Osteoblast (primary cell): Measurements from ENCODE around the gene TWF1. TPM values are rescaled to one million over a fixed set of nuclear protein-coding genes. Genes with fewer than 3 reads are reported as not detected.

ENCODE experiments used
- DNase-seq: peaks from one replicate; pipeline ENCODE4 v3.0.0; 2011; ENCODE audit warnings: low spot score, mixed read lengths; ENCODE audit not compliant: insufficient read length; ENCODE audit errors: missing footprints
- H2AFZ ChIP-seq: 2 replicates; pipeline ENCODE4 v1.6.0; 2011; ENCODE audit warnings: mild to moderate bottlenecking, low read length
- H3K27ac ChIP-seq: 2 replicates; pipeline ENCODE4 v1.5.1; 2011; ENCODE audit warnings: mild to moderate bottlenecking, low read depth, low read length, moderate library complexity
- H3K27me3 ChIP-seq: 2 replicates; pipeline ENCODE4 v1.6.0; 2012; ENCODE audit warnings: mild to moderate bottlenecking, control low read depth, inconsistent platforms, low read length, moderate library complexity; ENCODE audit not compliant: insufficient read depth
- H3K36me3 ChIP-seq: 2 replicates; pipeline ENCODE4 v1.5.1; 2011; ENCODE audit warnings: mild to moderate bottlenecking, low read length, control low read depth, moderate library complexity; ENCODE audit not compliant: insufficient read depth
- H3K4me1 ChIP-seq: 2 replicates; pipeline ENCODE4 v1.5.1; 2011; ENCODE audit warnings: mild to moderate bottlenecking, low read length, control low read depth, moderate library complexity; ENCODE audit not compliant: insufficient read depth
- H3K4me2 ChIP-seq: 2 replicates; pipeline ENCODE4 v1.6.0; 2011; ENCODE audit warnings: mild to moderate bottlenecking, low read length; ENCODE audit not compliant: insufficient read depth
- H3K4me3 ChIP-seq: fragments of 200-600 bp; sonication (generic); 3 replicates; pipeline ENCODE4 v1.5.1; 2012; ENCODE audit warnings: mild to moderate bottlenecking, low read length, inconsistent platforms; ENCODE audit not compliant: insufficient read depth
- H3K79me2 ChIP-seq: 2 replicates; pipeline ENCODE4 v1.6.0; 2012; ENCODE audit warnings: mild to moderate bottlenecking, low read length, control low read depth, inconsistent platforms; ENCODE audit not compliant: insufficient read depth
- H3K9me3 ChIP-seq: 2 replicates; pipeline ENCODE4 v1.5.1; 2011; ENCODE audit warnings: low read depth, low read length, control low read depth
- H4K20me1 ChIP-seq: 2 replicates; pipeline ENCODE4 v1.6.0; 2012; ENCODE audit warnings: mild to moderate bottlenecking, low read length, control low read depth; ENCODE audit not compliant: insufficient read depth
- CTCF ChIP-seq: IDR thresholded peaks from 2 replicates; pipeline ENCODE4 v1.5.1; 2011; ENCODE audit warnings: mild to moderate bottlenecking, low read depth, low read length, moderate library complexity; ENCODE audit errors: extremely low read depth
- total RNA-seq: library from RNA; depleted of rRNA; stranded (reverse); fragments of >200 nt; gene quantifications from 2 replicates; pipeline ENCODE4 v1.2.3, GENCODE V29; 2012

Gene TWF1
- total RNA-seq, 1 donor, result 180 TPM

- no peak overlapping the region for H3K4me2 ChIP-seq
- DNase-seq, result no peak
- no peak overlapping the region for H2AFZ ChIP-seq
- H3K79me2 ChIP-seq, result peaks cover 22% of the 10 kb centered on the region
- no peaks in the 10 kb centered on the region for H4K20me1 ChIP-seq
- H3K36me3 ChIP-seq, result no peaks in the 10 kb centered on the region
- H3K27me3 ChIP-seq, result no peaks in the 10 kb centered on the region
- peaks cover 18% of the 10 kb centered on the region for H3K4me1 ChIP-seq
- no peaks in the 10 kb centered on the region for H3K9me3 ChIP-seq
- no peak overlapping the region for H3K4me3 ChIP-seq
- no peak for TF ChIP-seq CTCF
- H3K27ac ChIP-seq, result no peak overlapping the region
Measured at GRCh38 chr12:43763769-43764168, 42.3 kb downstream of the TWF1 start.

DNA sequence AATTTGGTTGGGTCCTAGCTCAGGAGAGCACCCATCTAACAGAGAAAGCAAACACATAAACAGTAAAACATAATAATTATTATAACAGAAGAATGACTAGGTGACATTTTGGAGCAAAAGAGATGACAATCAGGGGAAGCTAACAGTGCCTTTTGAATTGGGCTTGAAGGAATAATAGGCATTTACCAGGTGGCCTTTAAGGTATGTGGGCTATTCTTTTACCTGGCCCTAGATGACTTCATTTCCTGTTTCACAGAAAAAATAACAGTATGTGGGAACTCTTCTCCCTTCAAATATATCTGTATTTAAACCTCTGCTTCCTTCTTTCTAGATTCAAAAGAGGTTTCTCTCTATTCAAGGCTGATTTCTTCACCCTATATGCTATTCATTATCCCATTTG, 43.5 kb downstream of the TWF1 start:
- H3K4me3 ChIP-seq, result no peak overlapping the region
- H2AFZ ChIP-seq, result no peak overlapping the region
- H3K27ac ChIP-seq, result no peak overlapping the region
- peaks cover 32% of the 10 kb centered on the region for H3K79me2 ChIP-seq
- H4K20me1 ChIP-seq, result no peaks in the 10 kb centered on the region
- no peak for TF ChIP-seq CTCF
- H3K4me2 ChIP-seq, result no peak overlapping the region
- no peaks in the 10 kb centered on the region for H3K27me3 ChIP-seq
- no peaks in the 10 kb centered on the region for H3K36me3 ChIP-seq
- peaks cover 24% of the 10 kb centered on the region for H3K4me1 ChIP-seq
- no peak for DNase-seq
- H3K9me3 ChIP-seq, result no peaks in the 10 kb centered on the region

DNA sequence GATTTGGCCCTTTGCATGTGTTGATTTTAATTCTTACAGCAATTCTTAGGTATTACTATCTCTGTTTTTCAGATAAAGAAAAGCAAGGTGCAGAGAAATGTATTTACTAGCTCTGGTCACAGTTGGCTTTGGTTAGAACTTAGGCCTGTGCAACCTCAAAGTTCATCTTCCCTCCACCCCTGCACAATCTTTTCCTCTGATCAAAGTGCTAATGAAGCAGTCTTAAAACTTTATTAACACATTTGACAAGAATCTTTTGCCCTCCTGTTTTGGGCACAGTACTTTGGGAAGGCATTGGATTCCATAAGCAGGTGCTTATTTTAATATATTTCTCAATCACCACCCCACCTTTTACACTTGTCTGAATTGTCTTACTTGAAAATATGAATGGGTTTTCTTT, 44.6 kb downstream of the TWF1 start:
- H3K4me3 ChIP-seq, result no peak overlapping the region
- DNase-seq, result no peak
- no peaks in the 10 kb centered on the region for H3K27me3 ChIP-seq
- no peak for TF ChIP-seq CTCF
- peaks cover 27% of the 10 kb centered on the region for H3K4me1 ChIP-seq
- no peak overlapping the region for H3K27ac ChIP-seq
- H2AFZ ChIP-seq, result no peak overlapping the region
- no peaks in the 10 kb centered on the region for H3K36me3 ChIP-seq
- peak overlapping the region; percentile 5 for H3K4me2 ChIP-seq
- H4K20me1 ChIP-seq, result no peaks in the 10 kb centered on the region
- H3K79me2 ChIP-seq, result peaks cover 40% of the 10 kb centered on the region
- no peaks in the 10 kb centered on the region for H3K9me3 ChIP-seq

- H3K4me3 ChIP-seq, result peak overlapping the region; percentile 90
- H3K79me2 ChIP-seq, result peaks cover 47% of the 10 kb centered on the region
- H3K4me1 ChIP-seq, result peaks cover 24% of the 10 kb centered on the region
- H3K36me3 ChIP-seq, result no peaks in the 10 kb centered on the region
- H2AFZ ChIP-seq, result no peak overlapping the region
- H3K9me3 ChIP-seq, result no peaks in the 10 kb centered on the region
- no peak for TF ChIP-seq CTCF
- H3K4me2 ChIP-seq, result peak overlapping the region; percentile 72
- H4K20me1 ChIP-seq, result no peaks in the 10 kb centered on the region
- no peak overlapping the region for H3K27ac ChIP-seq
- H3K27me3 ChIP-seq, result no peaks in the 10 kb centered on the region
- no peak for DNase-seq
Measured at GRCh38 chr12:43760396-43760795, 45.7 kb downstream of the TWF1 start.
